Ammon's horn (tissue), 1 donor: ENCODE measurements around the gene BAZ1A.

ENCODE experiments used
- DNase-seq: peaks from one replicate; pipeline ENCODE4 v3.0.0-alpha.2; 2016; ENCODE audit warnings: low spot score

BAZ1A gene, protein sequence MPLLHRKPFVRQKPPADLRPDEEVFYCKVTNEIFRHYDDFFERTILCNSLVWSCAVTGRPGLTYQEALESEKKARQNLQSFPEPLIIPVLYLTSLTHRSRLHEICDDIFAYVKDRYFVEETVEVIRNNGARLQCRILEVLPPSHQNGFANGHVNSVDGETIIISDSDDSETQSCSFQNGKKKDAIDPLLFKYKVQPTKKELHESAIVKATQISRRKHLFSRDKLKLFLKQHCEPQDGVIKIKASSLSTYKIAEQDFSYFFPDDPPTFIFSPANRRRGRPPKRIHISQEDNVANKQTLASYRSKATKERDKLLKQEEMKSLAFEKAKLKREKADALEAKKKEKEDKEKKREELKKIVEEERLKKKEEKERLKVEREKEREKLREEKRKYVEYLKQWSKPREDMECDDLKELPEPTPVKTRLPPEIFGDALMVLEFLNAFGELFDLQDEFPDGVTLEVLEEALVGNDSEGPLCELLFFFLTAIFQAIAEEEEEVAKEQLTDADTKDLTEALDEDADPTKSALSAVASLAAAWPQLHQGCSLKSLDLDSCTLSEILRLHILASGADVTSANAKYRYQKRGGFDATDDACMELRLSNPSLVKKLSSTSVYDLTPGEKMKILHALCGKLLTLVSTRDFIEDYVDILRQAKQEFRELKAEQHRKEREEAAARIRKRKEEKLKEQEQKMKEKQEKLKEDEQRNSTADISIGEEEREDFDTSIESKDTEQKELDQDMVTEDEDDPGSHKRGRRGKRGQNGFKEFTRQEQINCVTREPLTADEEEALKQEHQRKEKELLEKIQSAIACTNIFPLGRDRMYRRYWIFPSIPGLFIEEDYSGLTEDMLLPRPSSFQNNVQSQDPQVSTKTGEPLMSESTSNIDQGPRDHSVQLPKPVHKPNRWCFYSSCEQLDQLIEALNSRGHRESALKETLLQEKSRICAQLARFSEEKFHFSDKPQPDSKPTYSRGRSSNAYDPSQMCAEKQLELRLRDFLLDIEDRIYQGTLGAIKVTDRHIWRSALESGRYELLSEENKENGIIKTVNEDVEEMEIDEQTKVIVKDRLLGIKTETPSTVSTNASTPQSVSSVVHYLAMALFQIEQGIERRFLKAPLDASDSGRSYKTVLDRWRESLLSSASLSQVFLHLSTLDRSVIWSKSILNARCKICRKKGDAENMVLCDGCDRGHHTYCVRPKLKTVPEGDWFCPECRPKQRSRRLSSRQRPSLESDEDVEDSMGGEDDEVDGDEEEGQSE (N-terminal part only)

DNA sequence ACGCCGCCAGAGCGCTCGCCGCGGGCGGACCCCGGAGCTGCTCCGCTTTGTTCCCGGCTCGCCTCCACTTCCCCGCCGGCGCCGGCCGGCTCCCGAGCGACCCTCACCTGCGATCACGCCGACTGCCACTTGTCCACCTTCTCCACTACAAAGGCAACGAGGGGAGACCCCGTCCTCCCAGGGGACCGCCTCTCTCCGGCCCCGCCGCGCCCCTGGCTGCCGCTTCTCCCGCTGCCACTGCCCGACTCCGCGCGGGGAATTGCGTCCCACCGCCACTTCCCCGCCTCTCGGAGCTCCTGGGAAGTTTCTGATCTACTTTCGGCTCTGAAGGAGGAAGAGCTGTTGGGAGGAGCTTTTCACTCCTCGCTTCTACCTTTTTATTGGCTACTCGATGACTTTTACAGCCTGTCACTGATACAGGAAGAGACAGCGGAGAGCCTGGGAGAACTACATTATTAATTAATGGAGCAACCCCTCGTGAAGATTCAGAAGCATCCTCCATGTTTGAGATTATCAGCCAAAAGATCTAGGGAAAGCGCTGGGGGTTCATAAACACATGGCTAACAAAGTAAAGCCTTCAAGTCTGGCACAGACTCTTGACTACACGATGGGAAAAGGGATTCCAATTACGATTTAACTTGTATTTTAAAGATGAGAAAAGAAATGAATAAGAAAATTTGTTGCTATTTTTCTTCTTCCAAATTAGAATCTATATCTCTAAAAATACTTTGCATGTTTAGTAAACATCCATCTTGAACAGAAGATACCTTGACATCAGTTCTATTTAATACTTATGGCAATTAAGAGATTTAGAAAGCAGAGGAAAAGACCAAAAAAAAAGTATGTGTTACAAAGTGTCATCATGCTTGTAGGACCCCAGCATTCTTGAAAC lies at the start of gene BAZ1A:
BAZ1A (minus strand) TSS at position 330 of the 892 bp plus-strand sequence. CDS start 756 bp downstream, outside the sequence.
- peak; percentile 61 for DNase-seq

DNA sequence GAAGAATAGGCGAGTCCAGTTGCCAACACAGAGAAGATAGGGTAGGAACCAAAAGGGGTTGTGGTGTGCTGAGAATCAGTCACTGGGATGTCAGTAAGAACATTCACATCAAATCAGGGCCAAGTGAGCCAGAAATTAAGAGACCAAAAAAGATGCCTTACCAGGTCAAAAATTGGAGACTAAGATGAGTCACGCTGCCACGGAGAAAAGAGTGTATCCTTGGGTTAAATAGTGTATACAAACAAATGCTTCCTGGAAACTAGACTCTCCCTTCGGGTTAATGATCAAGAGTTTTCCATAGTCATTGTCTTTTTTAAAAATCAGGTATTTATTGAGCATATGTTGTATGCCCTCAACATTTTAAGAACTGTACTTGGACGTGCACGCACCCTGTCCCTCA lies 45.2 kb upstream of the BAZ1A start:
- no peak for DNase-seq

DNA sequence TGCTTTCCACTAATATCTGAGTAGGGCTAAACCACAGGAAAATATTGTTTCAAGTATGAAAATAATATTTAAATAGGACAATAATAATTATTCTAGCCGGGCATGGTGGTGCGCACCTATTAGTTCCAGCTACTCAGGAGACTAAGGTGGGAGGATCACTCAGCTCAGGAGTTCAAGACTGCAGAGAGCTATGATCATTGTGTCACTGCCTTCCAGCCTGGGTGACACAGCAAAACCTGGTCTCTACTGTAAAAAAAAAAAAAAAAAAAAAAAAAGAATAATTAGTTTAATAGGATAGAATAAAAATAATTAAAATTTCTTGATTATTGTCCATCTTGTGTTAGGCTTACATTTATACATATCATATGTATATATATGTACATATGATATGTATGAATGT lies 38.5 kb upstream of the BAZ1A start:
- no peak for DNase-seq

DNA sequence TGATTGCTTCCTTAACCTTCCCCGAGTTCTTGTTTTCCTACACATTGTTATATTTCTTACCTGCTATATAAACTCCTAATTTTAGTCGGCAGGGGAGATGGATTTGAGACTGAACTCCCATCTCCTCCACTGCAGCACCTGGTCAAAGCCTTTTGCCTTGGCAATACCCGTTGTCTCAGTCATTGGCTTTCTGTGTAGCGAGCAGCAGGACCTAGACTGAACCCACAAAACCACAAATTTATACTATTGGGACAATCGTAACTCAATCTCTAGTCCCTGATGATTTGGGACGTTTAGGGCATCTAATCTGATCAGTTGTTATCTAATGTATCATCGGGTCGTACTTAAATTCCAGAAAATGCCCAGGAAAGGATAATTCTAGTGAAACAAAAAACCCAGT lies 37.8 kb upstream of the BAZ1A start:
- no peak for DNase-seq

DNA sequence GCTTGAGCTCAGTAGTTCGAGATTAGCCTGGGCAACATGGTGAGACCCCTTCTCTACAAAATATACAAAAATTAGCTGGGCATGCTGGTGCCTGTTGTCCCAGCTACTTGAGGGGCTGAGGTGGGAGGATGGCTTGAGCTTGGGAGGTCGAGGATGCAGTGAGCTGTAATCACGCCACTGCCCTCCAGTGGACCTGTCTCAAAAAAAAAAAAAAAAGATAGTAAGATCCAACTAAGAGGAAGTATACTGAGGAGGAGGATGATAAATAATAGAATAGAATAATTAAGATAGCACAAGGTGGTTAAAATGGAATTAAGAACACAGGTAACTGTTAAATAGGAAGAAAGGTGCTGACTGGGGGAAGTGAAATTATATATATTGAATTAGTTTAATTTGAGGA lies 37.0 kb upstream of the BAZ1A start:
- no peak for DNase-seq

DNA sequence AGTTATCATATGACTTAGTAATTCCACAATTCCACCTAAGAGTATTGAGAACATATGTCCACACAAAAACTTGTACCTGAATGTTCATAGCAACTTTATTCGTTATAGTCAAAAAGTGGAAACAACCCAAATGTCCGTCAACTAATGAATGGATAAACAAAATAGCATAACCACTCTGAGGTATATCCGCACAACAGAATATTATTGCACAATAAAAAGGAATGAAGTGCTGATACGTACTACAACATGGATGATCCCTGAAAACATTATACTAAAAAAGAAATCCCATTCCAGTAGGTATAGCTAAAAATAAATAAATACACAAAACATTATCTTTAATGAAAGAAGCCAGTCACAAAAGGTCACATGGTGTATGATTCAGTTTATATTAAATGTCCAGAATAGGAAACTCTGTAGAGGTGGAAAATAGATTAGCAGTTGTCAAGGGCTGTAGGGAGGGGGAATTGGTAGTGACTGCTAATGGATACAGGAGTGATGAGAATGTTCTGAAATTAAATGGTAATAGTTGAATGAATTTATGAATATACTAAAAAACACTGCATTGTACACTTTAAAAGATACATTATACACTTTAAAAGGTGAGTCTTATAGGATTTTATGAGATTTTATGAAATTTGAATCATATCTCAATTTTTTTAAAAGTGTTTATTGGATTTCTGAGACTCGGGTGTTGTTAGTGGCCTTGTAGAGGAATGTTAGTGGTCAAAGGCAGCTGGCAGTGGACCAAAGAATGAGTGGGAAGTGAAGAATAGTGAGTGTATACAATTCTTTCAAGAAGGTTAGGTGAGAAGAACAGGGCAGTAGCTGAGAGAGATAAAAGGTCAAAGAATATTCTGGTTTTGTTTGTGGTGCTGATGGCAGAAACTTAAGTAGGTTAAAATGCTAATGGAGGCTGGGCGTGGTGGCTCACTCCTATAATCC lies 36.3 kb upstream of the BAZ1A start:
- no peak for DNase-seq

DNA sequence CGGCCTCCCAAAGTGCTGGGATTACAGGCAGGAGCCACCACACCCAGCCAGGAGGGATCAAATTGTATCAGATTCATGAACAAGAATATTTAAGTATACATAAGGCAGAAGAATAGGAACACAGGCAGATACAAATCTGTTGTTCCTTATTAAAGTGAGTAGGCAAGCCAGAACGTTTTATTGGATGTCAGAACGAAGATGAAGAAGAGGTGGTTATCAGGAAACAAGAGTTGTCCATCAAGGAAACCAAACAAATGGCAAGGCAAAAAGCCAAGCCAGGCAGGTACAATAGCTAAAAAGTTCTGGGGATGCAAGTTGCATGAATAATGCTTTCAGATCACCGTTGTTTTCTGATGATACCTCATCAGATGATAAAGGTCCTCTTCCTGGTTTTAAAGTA lies 31.1 kb upstream of the BAZ1A start:
- no peak for DNase-seq

DNA sequence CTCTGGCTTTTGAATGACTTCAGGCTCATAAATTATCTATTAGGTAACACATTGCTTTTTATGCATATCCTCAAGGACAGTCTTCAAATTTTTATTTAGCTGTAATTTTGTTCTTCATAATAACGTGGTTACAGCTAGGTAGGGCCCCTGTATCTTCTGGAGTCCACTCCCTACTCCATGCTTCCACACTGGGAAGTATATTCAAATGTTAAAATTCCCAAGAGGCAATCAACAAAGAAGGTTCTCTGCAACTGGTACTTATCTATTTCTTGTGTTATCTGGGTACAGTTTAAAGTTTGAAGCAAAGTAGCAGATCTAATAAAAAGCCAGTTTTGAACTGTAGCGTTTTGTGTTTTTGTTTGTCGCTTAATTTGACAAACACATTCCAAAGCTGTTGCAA lies 20.1 kb upstream of the BAZ1A start:
- no peak for DNase-seq

DNA sequence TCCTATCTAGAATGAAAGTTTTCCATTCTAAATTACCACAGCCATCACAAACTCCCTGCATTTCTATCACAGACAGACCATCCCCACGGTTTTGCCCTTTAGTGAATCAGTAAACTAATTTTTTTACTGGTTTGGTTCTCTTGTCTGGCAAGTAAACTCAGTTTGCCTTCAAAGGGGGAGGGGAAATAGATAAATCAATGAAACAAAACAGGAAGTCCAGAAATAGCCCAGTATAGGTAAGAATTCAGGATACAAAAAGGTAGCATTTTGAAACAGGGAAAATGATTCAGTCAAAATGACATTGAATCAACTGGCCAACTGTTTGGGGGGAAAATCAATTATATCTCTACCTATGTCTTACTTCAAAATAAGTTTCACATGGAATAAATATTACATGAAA lies 15.8 kb upstream of the BAZ1A start:
- no peak for DNase-seq

DNA sequence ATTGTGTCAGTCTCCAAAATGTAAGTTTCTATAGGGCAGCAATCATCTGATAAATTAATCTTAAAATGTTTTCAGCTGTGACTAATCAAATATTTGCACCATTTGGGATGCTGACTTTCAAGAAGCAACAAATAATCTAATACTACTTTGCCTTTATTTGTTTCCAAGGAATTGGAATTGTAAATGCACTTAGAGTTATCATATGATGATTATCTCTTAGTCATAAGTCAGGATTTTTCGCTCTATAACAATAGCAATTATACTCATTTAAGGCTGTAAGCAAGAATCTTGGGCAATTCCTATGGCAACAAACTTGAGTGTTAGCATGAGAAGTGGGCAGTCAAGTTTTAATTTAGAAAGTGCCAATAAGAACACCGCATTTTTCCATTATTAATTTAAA lies 13.0 kb upstream of the BAZ1A start:
- no peak for DNase-seq

DNA sequence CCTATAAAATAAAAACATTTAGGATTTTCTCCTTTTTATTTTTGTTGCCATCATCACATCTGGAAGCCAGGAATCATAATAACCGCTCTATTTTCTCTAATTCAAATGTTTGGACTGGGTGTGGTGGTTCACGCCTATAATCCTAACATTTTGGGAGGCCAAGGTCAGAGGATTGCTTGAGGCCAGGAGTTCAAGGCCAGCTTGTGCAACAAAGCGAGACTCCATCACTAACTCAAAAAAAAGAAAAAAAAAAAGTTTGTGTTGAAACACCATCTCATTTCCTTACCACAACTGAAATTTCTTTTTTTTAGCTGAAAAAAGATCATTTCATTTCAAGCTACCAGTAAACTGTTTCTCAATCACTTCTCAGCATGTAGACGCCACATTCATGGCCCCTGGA lies 8.8 kb upstream of the BAZ1A start:
- no peak for DNase-seq

DNA sequence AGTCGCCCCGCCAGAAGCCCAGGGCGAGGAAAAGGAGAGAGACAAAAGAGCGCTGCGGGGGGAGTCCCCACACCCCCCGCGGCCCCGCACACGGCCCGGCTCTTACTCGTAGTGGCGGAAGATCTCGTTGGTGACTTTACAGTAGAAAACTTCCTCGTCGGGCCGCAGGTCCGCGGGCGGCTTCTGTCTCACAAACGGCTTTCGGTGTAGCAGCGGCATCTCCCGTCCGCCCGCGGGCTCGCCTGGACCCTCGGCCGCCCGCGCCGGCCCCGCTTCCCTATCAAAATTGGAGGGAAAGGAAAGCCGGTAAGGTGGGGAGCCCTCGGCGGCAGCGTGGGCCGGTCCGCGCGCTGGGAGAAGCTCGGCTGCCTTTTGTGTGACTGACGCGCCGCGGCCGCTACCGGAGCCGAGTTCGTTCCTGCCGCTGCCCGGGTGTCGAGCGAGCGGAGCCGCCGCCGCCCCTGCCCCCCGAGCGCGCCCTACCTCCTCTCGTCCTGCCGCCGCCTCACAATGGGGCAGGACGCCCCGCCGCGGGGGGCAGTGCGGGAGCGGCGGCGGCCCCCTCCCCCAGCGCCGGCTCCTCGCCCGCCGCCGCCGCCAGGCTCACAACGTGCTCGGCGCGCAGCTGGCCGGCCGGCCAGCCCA lies 652 bp downstream of the BAZ1A start:
- peak; percentile 37 for DNase-seq

DNA sequence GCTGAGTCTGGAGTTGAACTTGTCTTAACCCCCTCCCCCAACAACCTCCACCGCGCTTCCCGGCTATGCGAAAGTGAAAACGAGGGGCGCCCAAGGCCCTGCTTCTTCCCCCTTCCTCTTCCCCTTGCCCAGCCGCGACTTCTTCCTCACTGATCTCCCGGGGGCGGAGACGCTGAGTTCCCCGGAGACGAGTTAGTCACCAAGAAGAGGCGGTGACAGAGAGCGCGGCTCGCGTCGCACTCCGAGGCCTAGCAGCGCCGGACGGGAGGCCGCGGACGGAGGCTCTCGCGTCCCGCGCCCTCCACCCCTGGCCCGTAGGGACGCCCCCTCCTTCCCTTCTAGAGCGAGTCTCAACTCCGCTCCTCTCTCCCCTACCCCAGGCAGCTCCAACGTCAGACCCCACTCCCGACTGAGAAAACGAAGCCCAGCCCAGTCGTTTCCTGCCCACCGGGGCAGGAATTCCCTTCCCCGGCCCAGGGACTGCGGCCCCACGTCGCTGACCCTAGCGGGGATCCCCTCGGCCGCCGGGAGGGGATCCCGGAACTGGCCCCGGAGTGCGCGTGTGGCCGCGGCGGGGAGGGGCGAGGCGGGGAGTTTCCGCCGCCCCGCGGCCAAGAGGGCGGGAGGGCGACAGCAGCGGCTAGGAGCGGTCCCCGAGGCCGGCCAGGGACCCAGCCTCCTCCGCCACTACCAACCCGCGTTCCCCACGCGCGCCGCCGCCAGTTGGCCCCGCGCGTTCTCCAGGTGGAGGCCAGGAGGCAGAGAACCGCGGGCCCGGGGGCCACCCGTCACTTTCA lies 1.4 kb downstream of the BAZ1A start:
- peak; percentile 83 for DNase-seq

DNA sequence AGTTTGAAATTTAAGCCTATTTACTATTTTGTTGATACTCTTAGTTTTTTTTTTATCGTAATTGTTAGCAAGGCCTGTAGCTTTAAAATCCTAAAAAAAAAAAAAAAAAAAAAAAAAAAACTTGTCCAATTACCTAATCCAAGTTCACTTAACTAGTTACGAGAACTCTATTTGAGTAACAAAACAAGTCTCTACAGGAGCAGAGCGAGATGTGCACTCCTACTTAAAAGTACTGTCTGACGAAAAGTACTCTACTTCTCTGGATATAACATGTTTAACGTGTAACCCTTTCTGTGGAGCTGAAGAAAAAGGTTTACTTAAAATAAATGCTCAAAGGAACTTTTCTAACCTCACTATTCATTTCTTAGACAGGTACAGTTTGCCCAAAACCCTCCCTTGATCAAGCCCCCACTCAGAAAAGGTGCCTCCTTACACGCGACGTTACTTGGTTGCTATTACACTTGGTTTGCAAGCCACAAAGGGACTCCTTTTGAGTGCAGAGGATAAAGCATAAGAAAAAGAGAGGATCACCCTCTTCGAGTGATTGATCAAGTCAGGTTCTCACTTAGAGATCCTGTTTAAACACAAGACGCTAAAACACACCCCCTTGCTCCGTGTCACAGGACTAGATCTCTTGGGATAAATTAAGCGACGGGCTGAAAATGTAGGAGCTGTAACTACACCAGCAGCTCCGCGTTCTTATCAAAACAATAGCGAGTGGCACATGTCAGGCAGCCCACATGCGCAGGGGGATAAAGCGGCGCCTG lies 2.2 kb downstream of the BAZ1A start:
- DNase-seq: no peak

DNA sequence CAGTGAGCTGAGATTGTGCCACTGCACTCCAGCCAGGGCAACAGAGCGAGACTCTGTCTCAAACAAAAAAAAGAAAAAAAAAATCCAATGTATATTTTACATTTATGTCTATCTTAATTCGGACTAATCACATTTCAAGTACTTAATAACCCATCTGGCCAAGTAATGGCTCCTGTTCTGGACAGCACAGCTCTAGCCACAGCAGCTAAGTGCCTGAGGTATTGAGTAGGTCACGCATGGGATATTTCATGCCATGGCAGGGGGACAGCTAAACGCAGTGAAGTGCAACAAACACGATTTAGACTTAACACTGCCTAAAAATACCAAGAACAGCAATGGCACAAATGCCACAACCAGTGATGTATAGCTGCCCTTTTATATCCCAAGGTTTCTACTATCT lies 8.0 kb downstream of the BAZ1A start:
- DNase-seq: no peak

DNA sequence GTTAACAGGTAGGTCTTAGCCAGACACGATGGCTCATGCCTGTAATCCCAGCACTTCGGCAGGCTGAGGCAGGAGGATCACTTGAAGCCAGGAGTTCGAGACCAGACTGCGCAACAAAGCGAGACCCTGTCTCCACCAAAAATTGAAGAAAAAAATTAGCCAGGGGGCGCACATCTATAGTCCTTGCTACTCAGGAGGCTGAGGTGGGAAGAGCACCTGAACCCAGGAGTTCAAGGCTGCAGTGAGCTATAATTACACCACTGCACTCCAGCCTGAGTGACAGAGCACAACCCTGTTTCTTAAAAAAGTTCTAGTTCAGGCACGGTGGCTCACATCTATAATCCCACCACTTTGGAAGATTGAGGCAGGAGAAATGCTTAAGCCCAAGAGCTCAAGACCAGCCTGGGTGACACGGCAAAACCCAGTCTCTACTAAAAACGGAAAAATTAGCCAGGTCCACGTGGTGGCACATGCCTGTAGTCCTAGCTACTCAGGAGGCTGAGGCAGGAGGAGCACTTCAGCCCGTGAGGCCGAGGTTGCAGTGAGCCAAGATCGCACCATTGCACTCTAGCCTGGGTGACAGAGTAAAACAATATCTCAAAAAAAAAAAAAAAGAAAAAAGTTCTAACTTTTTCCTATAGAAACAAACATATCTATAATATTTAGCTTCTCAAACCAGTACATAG lies 9.1 kb downstream of the BAZ1A start:
- DNase-seq: no peak

DNA sequence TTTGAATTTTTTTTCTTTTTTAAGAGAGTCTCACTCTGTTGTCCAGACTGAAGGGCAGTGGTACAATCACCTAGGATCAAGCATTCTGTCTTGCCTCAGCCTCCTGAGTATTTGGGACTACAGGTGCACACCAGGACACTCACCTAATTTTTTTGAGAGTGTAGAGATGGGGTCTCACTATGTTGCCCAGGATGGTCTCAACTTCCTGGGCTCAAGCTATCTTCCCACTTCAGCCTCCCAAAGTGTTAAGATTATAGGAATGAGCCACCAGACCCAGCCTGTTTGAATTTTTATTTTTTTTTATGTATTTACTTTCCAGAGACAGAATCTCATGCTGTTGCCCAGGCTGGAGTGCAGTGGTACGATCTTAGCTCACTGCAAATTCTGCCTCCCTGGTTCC lies 11.3 kb downstream of the BAZ1A start:
- DNase-seq: no peak

DNA sequence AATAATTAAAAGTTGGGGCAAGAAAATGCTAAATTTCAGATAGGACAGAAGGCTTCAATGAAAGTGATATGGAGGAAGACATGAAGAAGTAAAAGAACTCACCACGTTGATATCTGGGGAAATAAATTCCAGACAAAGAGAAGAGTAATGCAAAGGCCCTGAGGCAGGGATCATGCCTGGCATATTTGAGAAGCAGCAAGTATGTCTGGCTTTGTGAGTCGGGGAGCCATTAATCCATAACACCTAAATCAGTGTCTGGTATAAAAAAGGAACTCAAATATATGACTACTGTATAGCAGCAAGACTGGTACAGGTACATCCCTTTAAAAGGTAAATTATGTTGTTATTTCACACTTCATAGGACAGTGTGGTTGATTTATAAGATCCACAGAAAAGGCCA lies 16.4 kb downstream of the BAZ1A start:
- DNase-seq: no peak
